HepG2 (cell line): Measurements from ENCODE around the gene SCIN. TPM values are rescaled to one million over a fixed set of nuclear protein-coding genes. Genes with fewer than 3 reads are reported as not detected.
A peak's percentile ranks its signal among the peaks of the same experiment; 100 is the strongest.

Experiments
- AGO1 ChIP-seq: fragments of 200-400 bp; formaldehyde crosslinking; IDR thresholded peaks from 2 replicates; pipeline ENCODE4 v1.6.1; 2017; ENCODE audit warnings: mild to moderate bottlenecking, low read depth, low read length, moderate library complexity; ENCODE audit not compliant: poor library complexity, severe bottlenecking
- CC2D1A ChIP-seq: sonication (generic); formaldehyde crosslinking; IDR thresholded peaks from 2 replicates; pipeline ENCODE4 v1.8.1; 2023; ENCODE audit warnings: mild to moderate bottlenecking, missing genetic modification reagents
- DMAP1 ChIP-seq: IDR thresholded peaks from 2 replicates; pipeline ENCODE4 v1.6.1; 2016
- EEA1 ChIP-seq: sonication (generic); formaldehyde crosslinking; IDR thresholded peaks from 2 replicates; pipeline ENCODE4 v1.5.1; 2020; ENCODE audit warnings: mild to moderate bottlenecking, missing genetic modification reagents, borderline replicate concordance
- ELF1 ChIP-seq: sonication (generic); formaldehyde crosslinking; IDR thresholded peaks from 2 replicates; pipeline ENCODE4 v1.4.0; 2020; ENCODE audit warnings: missing genetic modification reagents
- FIP1L1 ChIP-seq: fragments of 200-400 bp; formaldehyde crosslinking; IDR thresholded peaks from 2 replicates; pipeline ENCODE4 v1.6.1; 2018; ENCODE audit warnings: low read depth, mild to moderate bottlenecking, low read length, moderate library complexity, borderline replicate concordance; ENCODE audit not compliant: insufficient read depth
- HNRNPK ChIP-seq: fragments of 200-400 bp; formaldehyde crosslinking; IDR thresholded peaks from 2 replicates; pipeline ENCODE4 v1.6.1; 2018; ENCODE audit warnings: low read length, low read depth, moderate library complexity, mild to moderate bottlenecking; ENCODE audit not compliant: poor library complexity, severe bottlenecking
- MAFF ChIP-seq: IDR thresholded peaks from 2 replicates; pipeline ENCODE4 v1.6.1; 2011; ENCODE audit warnings: low read depth, low read length, improper control_type of control experiment
- NR3C1 ChIP-seq: sonication (generic); formaldehyde crosslinking; IDR thresholded peaks from 2 replicates; pipeline ENCODE4 v1.4.0; 2020; ENCODE audit warnings: missing genetic modification reagents
- SRSF9 ChIP-seq: fragments of 200-400 bp; formaldehyde crosslinking; IDR thresholded peaks from 2 replicates; pipeline ENCODE4 v1.6.1; 2018; ENCODE audit warnings: borderline replicate concordance, mild to moderate bottlenecking, low read depth, low read length; ENCODE audit not compliant: insufficient read depth, poor library complexity, severe bottlenecking
- TBX3 ChIP-seq: fragments of 450-650 bp; IDR thresholded peaks from 2 replicates; pipeline ENCODE4 v1.6.1; 2017; ENCODE audit warnings: antibody characterized with exemption, mild to moderate bottlenecking, inconsistent platforms, borderline replicate concordance
- THAP9 ChIP-seq: sonication (generic); formaldehyde crosslinking; IDR thresholded peaks from 2 replicates; pipeline ENCODE4; 2020; ENCODE audit warnings: missing genetic modification reagents, mild to moderate bottlenecking, borderline replicate concordance
- ZBTB14 ChIP-seq: sonication (generic); formaldehyde crosslinking; IDR thresholded peaks from 2 replicates; pipeline ENCODE4 v1.4.0; 2020; ENCODE audit warnings: missing genetic modification reagents
- ZMYM2 ChIP-seq: sonication (generic); formaldehyde crosslinking; IDR thresholded peaks from 2 replicates; pipeline ENCODE4 v1.8.0; 2022; ENCODE audit warnings: mild to moderate bottlenecking, missing genetic modification reagents
- ZNF251 ChIP-seq: sonication (generic); formaldehyde crosslinking; IDR thresholded peaks from 2 replicates; pipeline ENCODE4 v1.9.0; 2021; ENCODE audit warnings: mild to moderate bottlenecking, missing genetic modification reagents
- ZNF274 ChIP-seq: sonication (generic); formaldehyde crosslinking; IDR thresholded peaks from 2 replicates; pipeline ENCODE4 v1.5.1; 2020; ENCODE audit warnings: mild to moderate bottlenecking, missing genetic modification reagents
- ZNF326 ChIP-seq: sonication (generic); formaldehyde crosslinking; IDR thresholded peaks from 2 replicates; pipeline ENCODE4 v1.4.0; 2020; ENCODE audit warnings: missing genetic modification reagents, borderline replicate concordance
- ZNF350 ChIP-seq: sonication (generic); formaldehyde crosslinking; IDR thresholded peaks from 2 replicates; pipeline ENCODE4 v1.4.0; 2020; ENCODE audit warnings: mild to moderate bottlenecking, low read depth, missing genetic modification reagents, borderline replicate concordance
- ZNF766 ChIP-seq: sonication (generic); formaldehyde crosslinking; IDR thresholded peaks from 2 replicates; pipeline ENCODE4 v1.5.0; 2020; ENCODE audit warnings: missing genetic modification reagents, borderline replicate concordance
- ZSCAN25 ChIP-seq: sonication (generic); formaldehyde crosslinking; IDR thresholded peaks from 2 replicates; pipeline ENCODE4 v1.8.0; 2022; ENCODE audit warnings: mild to moderate bottlenecking, missing genetic modification reagents
- polyA plus RNA-seq, 8 experiments: library from polyadenylated mRNA; depleted of rRNA in 3 of 8; stranded (reverse) in 7 of 8; unstranded in 1 of 8; fragments of >200 nt; fragmentation: Illumina TruSeq in 4 of 8; extraction: Trizol in 4 of 8; gene quantifications; 2 replicates each; pipeline versions ENCODE4 v1.2.1 to v1.2.3, GENCODE V29; 2011 to 2016; ENCODE audit warnings: low read depth in 4 of 8, missing spikeins in 1 of 8, mixed read lengths in 1 of 8; ENCODE audit not compliant: insufficient read depth in 1 of 8
- total RNA-seq, 5 experiments: library from RNA; depleted of rRNA; stranded (reverse); fragments of >200 nt; fragmentation: Illumina TruSeq; extraction: Trizol; gene quantifications; 2 replicates each; pipeline ENCODE4 v1.2.3, GENCODE V29; 2016; ENCODE audit warnings: low read depth in 1 of 5
- TF ChIP-seq, protein P1 (sequence below): sonication (generic); formaldehyde crosslinking; IDR thresholded peaks from 2 replicates; pipeline ENCODE4 v1.5.0; 2020; ENCODE audit warnings: mild to moderate bottlenecking, low read depth, missing genetic modification reagents, borderline replicate concordance
- TF ChIP-seq, protein P2 (sequence below): sonication (generic); formaldehyde crosslinking; IDR thresholded peaks from 2 replicates; pipeline ENCODE4 v1.8.0; 2022; ENCODE audit warnings: mild to moderate bottlenecking, missing genetic modification reagents

SCIN gene
- total and polyA plus RNA-seq, 2 of the 13 experiments (the other 11 are each of a cell fraction or from before 2014, with no cell fraction given): not detected

GRCh38 chr7:12686891-12687717 lies 116.6 kb downstream of the SCIN start, which contains the start of gene ARL4A (continued):
- TF ChIP-seq HNRNPK (peak; percentile 72), THAP9 (peak; percentile 77), EEA1 (CRISPR knock-in tag) (no peak), ZSCAN25 (CRISPR knock-in tag) (no peak), ZNF766 (CRISPR knock-in tag) (no peak), ZMYM2 (CRISPR knock-in tag) (no peak), MAFF (no peak), FIP1L1 (no peak), ZNF350 (CRISPR knock-in tag) (peak; percentile 75; the same call in 1 of the 2 replicates), ELF1 (CRISPR knock-in tag) (peak; percentile 15), ZBTB14 (CRISPR knock-in tag) (no peak), AGO1 (peak; percentile 41), ZNF274 (peak; percentile 65), DMAP1 (CRISPR knock-in tag) (peak; percentile 56; the same call in 1 of the 2 replicates), SRSF9 (no peak), CC2D1A (CRISPR knock-in tag) (no peak), NR3C1 (CRISPR knock-in tag) (no peak), ZNF326 (CRISPR knock-in tag) (no peak), TBX3 (no peak), ZNF251 (no peak)
- TF ChIP-seq, protein P1, sequence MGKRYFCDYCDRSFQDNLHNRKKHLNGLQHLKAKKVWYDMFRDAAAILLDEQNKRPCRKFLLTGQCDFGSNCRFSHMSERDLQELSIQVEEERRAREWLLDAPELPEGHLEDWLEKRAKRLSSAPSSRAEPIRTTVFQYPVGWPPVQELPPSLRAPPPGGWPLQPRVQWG (CRISPR knock-in tag): no peak
- TF ChIP-seq, protein P2, sequence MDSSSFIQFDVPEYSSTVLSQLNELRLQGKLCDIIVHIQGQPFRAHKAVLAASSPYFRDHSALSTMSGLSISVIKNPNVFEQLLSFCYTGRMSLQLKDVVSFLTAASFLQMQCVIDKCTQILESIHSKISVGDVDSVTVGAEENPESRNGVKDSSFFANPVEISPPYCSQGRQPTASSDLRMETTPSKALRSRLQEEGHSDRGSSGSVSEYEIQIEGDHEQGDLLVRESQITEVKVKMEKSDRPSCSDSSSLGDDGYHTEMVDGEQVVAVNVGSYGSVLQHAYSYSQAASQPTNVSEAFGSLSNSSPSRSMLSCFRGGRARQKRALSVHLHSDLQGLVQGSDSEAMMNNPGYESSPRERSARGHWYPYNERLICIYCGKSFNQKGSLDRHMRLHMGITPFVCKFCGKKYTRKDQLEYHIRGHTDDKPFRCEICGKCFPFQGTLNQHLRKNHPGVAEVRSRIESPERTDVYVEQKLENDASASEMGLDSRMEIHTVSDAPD (CRISPR knock-in tag): no peak
